ENCODE data around the gene HLA-DQA1. TPM values are rescaled to one million over a fixed set of nuclear protein-coding genes. Genes with fewer than 3 reads are reported as not detected.

The HLA-DQA1 gene
- total and polyA plus RNA-seq, 2 experiments from 2014 or later = 0.42 TPM; not detected in 1

DNA sequence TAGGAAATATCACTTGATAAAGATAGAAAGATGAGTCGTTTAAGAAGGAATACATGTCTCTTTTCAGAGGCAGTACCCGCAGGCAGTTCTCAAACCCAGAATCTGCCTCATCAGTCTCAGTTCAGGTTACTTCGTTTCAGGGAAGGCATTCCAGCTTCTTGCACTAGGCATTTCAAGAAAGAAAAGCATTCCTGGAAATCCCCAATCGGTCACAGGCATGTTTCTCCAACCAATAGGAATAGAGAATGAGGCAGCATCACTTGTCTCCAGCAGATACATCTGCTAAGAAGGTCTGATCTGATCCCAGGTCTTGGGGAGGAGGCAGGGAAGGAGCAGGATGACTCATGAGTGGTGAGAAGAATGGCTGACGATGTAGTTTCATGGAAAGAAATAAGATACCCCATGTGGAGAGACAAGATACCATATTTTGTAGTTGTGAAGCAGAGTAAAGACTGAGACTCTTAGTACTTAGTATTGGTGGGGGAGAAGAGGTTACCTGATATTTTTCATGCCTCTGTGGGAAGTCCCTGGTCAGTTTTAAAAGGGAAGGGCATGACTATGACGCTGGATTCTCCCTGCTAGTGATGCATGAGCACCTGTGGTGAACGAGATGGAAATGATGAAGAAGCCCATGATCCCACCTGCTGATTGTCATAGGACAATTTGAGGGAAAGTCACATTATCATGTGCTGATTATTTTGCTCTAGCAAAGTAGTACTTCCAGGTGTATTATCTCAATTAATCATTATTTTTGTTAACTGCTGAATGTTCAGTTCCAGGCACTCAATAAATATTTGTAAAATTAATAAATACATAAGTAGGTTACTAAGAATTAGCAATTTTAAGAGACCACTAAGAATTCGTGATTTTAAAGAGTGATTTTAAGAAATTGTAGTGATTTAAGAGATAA, 27.2 kb upstream of the HLA-DQA1 start:
- Histone ChIP-seq H3K27ac (ENCODE audit: low read depth) (peak overlapping the region; percentile 92; the same call in 1 of the 2 replicates), H3K4me2 (peak overlapping the region; percentile 54), H3K79me2 (replicated peaks; ENCODE audit: insufficient read depth) (no peaks in the 10 kb centered on the region), H3K4me3 (peak overlapping the region; percentile 42), H3F3A (replicated peaks; ENCODE audit: low read depth) (no peaks in the 10 kb centered on the region), H3K36me3 (ENCODE audit: insufficient read depth) (no peaks in the 10 kb centered on the region), H3K4me1 (ENCODE audit: insufficient read depth) (no peaks in the 10 kb centered on the region), H3K9me2 (ENCODE audit: insufficient read depth) (no peaks in the 10 kb centered on the region), H2AFZ (no peak overlapping the region), H4K20me1 (replicated peaks; ENCODE audit: insufficient read depth) (no peaks in the 10 kb centered on the region), H3K27me3 (ENCODE audit: insufficient read depth) (no peaks in the 10 kb centered on the region)
- Mint-ChIP-seq H3K27me3 (ENCODE audit: insufficient read depth, low read depth, poor library complexity) (no peaks in the 10 kb centered on the region), H3K9me3 (no peaks in the 10 kb centered on the region), H3K4me1 (peaks cover 4% of the 10 kb centered on the region), H3K36me3 (ENCODE audit: low read depth) (no peaks in the 10 kb centered on the region), H3K4me3 (no peak overlapping the region), H3K27ac (no peak overlapping the region)
- ATAC-seq (peak; percentile 98), DNase-seq (ENCODE audit: low spot score) (peak; percentile 98)
- TF ChIP-seq CREB1 (CRISPR knock-in tag; IDR thresholded peaks at IDR 0.05; ENCODE audit: low read depth) = peak; percentile 56
- TF ChIP-seq, protein P1, sequence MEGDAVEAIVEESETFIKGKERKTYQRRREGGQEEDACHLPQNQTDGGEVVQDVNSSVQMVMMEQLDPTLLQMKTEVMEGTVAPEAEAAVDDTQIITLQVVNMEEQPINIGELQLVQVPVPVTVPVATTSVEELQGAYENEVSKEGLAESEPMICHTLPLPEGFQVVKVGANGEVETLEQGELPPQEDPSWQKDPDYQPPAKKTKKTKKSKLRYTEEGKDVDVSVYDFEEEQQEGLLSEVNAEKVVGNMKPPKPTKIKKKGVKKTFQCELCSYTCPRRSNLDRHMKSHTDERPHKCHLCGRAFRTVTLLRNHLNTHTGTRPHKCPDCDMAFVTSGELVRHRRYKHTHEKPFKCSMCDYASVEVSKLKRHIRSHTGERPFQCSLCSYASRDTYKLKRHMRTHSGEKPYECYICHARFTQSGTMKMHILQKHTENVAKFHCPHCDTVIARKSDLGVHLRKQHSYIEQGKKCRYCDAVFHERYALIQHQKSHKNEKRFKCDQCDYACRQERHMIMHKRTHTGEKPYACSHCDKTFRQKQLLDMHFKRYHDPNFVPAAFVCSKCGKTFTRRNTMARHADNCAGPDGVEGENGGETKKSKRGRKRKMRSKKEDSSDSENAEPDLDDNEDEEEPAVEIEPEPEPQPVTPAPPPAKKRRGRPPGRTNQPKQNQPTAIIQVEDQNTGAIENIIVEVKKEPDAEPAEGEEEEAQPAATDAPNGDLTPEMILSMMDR (conservative IDR thresholded peaks at IDR 0.05; ENCODE audit: low read depth in 2 of 2) = no peak

DNA sequence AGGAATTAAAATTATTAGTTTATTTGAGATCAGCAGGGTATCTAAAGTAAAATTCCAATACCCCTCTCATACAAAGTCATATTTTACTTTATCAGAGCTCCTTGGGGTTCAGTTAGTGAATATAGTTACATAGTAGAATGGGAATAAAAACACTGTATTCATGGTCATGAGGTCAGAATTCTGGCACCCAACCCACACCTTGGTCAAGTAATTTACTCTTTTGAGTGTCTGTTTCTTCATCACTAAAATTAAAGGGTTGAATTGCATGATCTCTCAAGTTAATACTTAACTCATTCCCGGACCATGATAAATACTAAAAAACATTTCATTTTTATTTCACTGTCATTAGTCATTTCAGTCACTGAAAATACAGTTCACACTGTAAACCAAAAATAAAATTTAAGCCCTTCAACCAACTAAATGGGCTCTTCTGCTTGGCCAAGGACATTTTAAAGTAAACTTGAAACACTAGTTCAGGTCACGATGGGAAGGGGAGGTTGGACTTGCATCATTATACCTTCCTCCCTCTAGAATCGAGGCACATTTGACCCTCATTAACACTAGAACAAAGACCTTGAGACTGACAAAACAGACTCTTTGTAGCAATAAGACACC, 26.4 kb upstream of the HLA-DQA1 start:
- Mint-ChIP-seq H3K4me1 (peaks cover 4% of the 10 kb centered on the region), H3K27me3 (ENCODE audit: insufficient read depth, low read depth, poor library complexity) (no peaks in the 10 kb centered on the region), H3K36me3 (ENCODE audit: low read depth) (no peaks in the 10 kb centered on the region), H3K4me3 (no peak overlapping the region), H3K9me3 (no peaks in the 10 kb centered on the region), H3K27ac (peak overlapping the region; percentile 64; the same call in 1 of the 2 replicates)
- H3K27ac ChIP-seq (ENCODE audit: low read depth) = no peak overlapping the region
- H3K4me3 ChIP-seq = no peak overlapping the region
- H3K9me2 ChIP-seq (ENCODE audit: insufficient read depth) = no peaks in the 10 kb centered on the region
- no peaks in the 10 kb centered on the region for H3K79me2 ChIP-seq (replicated peaks; ENCODE audit: insufficient read depth)
- no peaks in the 10 kb centered on the region for H4K20me1 ChIP-seq (replicated peaks; ENCODE audit: insufficient read depth)
- no peaks in the 10 kb centered on the region for H3K27me3 ChIP-seq (ENCODE audit: insufficient read depth)
- no peak overlapping the region for H3K4me2 ChIP-seq
- ATAC-seq (peak; percentile 7; the same call in 1 of the 3 replicates), DNase-seq (ENCODE audit: low spot score) (no peak)
- H2AFZ ChIP-seq = no peak overlapping the region
- H3K36me3 ChIP-seq (ENCODE audit: insufficient read depth) = no peaks in the 10 kb centered on the region
- no peak for TF ChIP-seq CREB1 (CRISPR knock-in tag; IDR thresholded peaks at IDR 0.05; ENCODE audit: low read depth)
- H3K4me1 ChIP-seq (ENCODE audit: insufficient read depth) = no peaks in the 10 kb centered on the region
- H3F3A ChIP-seq (replicated peaks; ENCODE audit: low read depth) = no peaks in the 10 kb centered on the region

- Histone ChIP-seq H2AFZ (no peak overlapping the region), H3K36me3 (ENCODE audit: insufficient read depth) (no peaks in the 10 kb centered on the region), H3K27ac (ENCODE audit: low read depth) (no peak overlapping the region), H3K9me2 (ENCODE audit: insufficient read depth) (no peaks in the 10 kb centered on the region), H4K20me1 (replicated peaks; ENCODE audit: insufficient read depth) (no peaks in the 10 kb centered on the region), H3K4me3 (no peak overlapping the region), H3K79me2 (replicated peaks; ENCODE audit: insufficient read depth) (no peaks in the 10 kb centered on the region), H3K4me2 (no peak overlapping the region), H3K27me3 (ENCODE audit: insufficient read depth) (no peaks in the 10 kb centered on the region), H3K4me1 (ENCODE audit: insufficient read depth) (no peaks in the 10 kb centered on the region), H3F3A (replicated peaks; ENCODE audit: low read depth) (no peaks in the 10 kb centered on the region)
- Mint-ChIP-seq H3K4me3 (no peak overlapping the region), H3K9me3 (no peaks in the 10 kb centered on the region), H3K36me3 (ENCODE audit: low read depth) (no peaks in the 10 kb centered on the region), H3K27me3 (ENCODE audit: insufficient read depth, low read depth, poor library complexity) (no peaks in the 10 kb centered on the region), H3K4me1 (peaks cover 6% of the 10 kb centered on the region), H3K27ac (no peak overlapping the region)
- ATAC-seq = no peak
- DNase-seq (ENCODE audit: low spot score) = no peak
- TF ChIP-seq STAT1 (IDR thresholded peaks at IDR 0.05; ENCODE audit: unreplicated experiment) (no peak), NANOG (IDR thresholded peaks at IDR 0.05; ENCODE audit: borderline replicate concordance) (no peak), ZNF114 (CRISPR knock-in tag; IDR thresholded peaks at IDR 0.05) (no peak), ETS1 (IDR thresholded peaks at IDR 0.05) (no peak), EZH2phosphoT487 (IDR thresholded peaks at IDR 0.05; ENCODE audit: unreplicated experiment) (no peak), POLR2AphosphoS5 (IDR thresholded peaks at IDR 0.05; ENCODE audit: low read depth) (no peak), EZH2 (IDR thresholded peaks at IDR 0.05; ENCODE audit: low read depth, unreplicated experiment) (no peak)
- TF ChIP-seq, protein P1 (conservative IDR thresholded peaks at IDR 0.05; ENCODE audit: low read depth in 2 of 2) = no peak
Observed at GRCh38 chr6:32613475-32613874, 23.7 kb upstream of the HLA-DQA1 start.

All from GM23338 (cell line).